ENCODE data around the gene HNRNPUL1.

DNA sequence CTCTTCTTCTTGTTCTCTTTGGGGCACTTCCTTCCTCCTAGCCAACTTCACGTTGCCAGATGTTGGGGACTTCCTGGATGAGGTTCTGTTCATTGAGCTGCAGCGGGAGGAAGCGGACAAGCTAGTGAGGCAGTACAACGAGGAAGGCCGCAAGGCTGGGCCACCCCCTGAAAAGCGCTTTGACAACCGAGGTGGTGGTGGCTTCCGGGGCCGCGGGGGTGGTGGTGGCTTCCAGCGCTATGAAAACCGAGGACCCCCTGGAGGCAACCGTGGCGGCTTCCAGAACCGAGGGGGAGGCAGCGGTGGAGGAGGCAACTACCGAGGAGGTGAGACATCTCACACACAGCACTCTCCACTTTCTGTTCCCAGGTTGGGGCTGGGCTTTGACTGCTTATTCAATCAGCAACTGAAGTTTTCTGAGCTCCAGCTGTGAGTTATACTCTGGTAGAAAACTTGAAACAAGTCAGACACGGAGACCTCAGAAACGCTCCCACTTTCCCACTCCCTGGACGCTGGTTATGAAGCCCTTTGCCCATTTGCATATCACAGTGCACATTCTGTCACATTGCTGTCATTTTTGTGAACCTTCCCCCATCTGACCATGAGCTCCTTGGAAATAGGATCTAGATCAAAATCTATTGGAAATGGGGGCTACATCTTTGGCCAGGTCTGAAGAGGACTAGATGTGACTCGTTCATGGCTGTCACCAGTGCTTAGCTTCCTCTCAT, 38.6 kb downstream of the HNRNPUL1 start:
- TF ChIP-seq, protein P1, sequence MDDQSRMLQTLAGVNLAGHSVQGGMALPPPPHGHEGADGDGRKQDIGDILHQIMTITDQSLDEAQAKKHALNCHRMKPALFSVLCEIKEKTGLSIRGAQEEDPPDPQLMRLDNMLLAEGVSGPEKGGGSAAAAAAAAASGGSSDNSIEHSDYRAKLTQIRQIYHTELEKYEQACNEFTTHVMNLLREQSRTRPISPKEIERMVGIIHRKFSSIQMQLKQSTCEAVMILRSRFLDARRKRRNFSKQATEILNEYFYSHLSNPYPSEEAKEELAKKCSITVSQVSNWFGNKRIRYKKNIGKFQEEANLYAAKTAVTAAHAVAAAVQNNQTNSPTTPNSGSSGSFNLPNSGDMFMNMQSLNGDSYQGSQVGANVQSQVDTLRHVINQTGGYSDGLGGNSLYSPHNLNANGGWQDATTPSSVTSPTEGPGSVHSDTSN (IDR thresholded peaks at IDR 0.05; ENCODE audit: insufficient replicate concordance, low read depth, low read length): no peak
- no peak for TF ChIP-seq SRF (IDR thresholded peaks at IDR 0.05; ENCODE audit: low read depth in 2 of 2, low read length in 2 of 2)
- no peak for TF ChIP-seq BCL11A (IDR thresholded peaks at IDR 0.05; ENCODE audit: low read depth, low read length)
- no peak for TF ChIP-seq CTCF (IDR thresholded peaks at IDR 0.05 in 2 of 3, conservative IDR thresholded peaks at IDR 0.05 in 1 of 3; ENCODE audit: control insufficient read depth in 2 of 3, extremely low read depth in 1 of 3, insufficient read depth in 1 of 3, low read depth in 3 of 3, low read length in 3 of 3)
- TF ChIP-seq EP300 (IDR thresholded peaks at IDR 0.05; ENCODE audit: borderline replicate concordance in 1 of 2, control insufficient read depth in 1 of 2, low read depth in 2 of 2, low read length in 2 of 2): no peak
- no peak for TF ChIP-seq CEBPB (IDR thresholded peaks at IDR 0.05; ENCODE audit: borderline replicate concordance in 1 of 2, low read depth in 2 of 2, low read length in 2 of 2)
- no peak for TF ChIP-seq PRDM15 (CRISPR knock-in tag; IDR thresholded peaks at IDR 0.05)
